GM06990 (cell line): Measurements from ENCODE around the gene UBLCP1.
"Not testable (repeated sequence)": the region's sequence is repeated elsewhere in the genome, so short reads cannot be mapped to it uniquely, and the experiment has no call there.

Source experiments
- DNase-seq: peaks from one replicate; pipeline ENCODE4 v3.0.0-alpha.2; 2011; ENCODE audit not compliant: insufficient read length; ENCODE audit errors: extremely low read depth
- H3K27me3 ChIP-seq: replicated peaks from 2 replicates; pipeline ENCODE4 v1.6.0; 2011; ENCODE audit warnings: low read length; ENCODE audit not compliant: control insufficient read depth, insufficient read depth
- H3K36me3 ChIP-seq: 2 replicates; pipeline ENCODE4 v1.5.1; 2011; ENCODE audit warnings: low read length; ENCODE audit not compliant: control insufficient read depth, insufficient read depth
- H3K4me3 ChIP-seq: replicated peaks from 2 replicates; pipeline ENCODE4 v1.5.1; 2011; ENCODE audit warnings: low read depth, mild to moderate bottlenecking, control low read depth, low read length
- CTCF ChIP-seq: IDR thresholded peaks from 2 replicates; pipeline ENCODE4 v1.5.1; 2011; ENCODE audit warnings: low read length, control low read depth, mild to moderate bottlenecking, inconsistent platforms; ENCODE audit not compliant: insufficient read depth, poor library complexity, severe bottlenecking

The UBLCP1 gene

DNA sequence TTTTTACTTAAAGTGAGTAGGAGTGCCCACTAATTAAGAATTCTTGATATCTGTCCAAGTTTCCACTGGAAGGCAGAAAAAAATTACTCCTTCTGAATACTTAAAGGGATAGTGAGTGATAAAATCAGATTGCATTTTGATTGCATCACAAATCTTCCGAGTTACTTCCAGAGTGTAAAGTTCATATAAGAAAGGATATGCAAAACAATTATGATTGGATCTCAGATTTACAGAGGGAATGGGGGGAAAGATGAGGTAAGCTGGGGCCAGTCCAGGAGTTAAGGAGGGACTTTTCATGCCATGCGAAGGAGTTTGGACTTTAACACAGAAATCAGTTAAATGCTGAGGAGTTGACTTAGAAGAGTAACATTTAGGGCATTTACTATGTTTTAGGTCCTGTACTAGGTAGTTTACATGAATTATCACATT, 44.5 kb upstream of the UBLCP1 start:
- Histone ChIP-seq H3K4me3 (no peak overlapping the region), H3K36me3 (no peaks in the 10 kb centered on the region), H3K27me3 (no peaks in the 10 kb centered on the region)
- TF ChIP-seq CTCF, result no peak
- no peak for DNase-seq

- H3K27me3 ChIP-seq, result no peaks in the 10 kb centered on the region
- DNase-seq, result no peak
- no peak for TF ChIP-seq CTCF
Observed at GRCh38 chr5:159220206-159220605, 42.9 kb upstream of the UBLCP1 start.

GRCh38 chr5:159223469-159223868, 39.6 kb upstream of the UBLCP1 start:
- no peak for DNase-seq
- Histone ChIP-seq H3K27me3 (no peaks in the 10 kb centered on the region), H3K36me3 (no peaks in the 10 kb centered on the region), H3K4me3 (no peak overlapping the region)
- TF ChIP-seq CTCF, result no peak

More at GRCh38 chr5:159220206-159220605, 42.9 kb upstream of the UBLCP1 start:
- Histone ChIP-seq H3K4me3 (no peak overlapping the region), H3K36me3 (no peaks in the 10 kb centered on the region)

DNA sequence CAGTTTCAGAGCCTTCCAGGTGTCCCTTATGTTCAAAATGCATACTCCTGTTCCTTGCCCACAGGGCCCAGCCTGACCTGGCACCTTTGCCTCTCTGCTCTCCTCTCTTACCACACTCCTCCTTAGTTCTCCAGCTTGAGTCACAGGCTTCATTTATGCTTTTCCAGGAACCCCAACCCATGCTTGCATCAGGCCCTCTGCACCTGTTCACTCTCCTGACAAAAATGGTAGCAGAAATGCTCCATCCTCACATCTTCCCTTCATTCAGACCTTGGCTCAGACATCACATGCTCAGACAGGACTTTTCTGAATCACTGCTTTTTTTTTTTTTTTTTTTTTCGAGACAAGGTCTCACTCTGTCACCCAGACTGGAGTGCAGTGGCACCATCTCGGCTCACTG, 38.6 kb upstream of the UBLCP1 start:
- Histone ChIP-seq H3K4me3 (no peak overlapping the region), H3K27me3 (no peaks in the 10 kb centered on the region), H3K36me3 (no peaks in the 10 kb centered on the region)
- TF ChIP-seq CTCF, result no peak
- no peak for DNase-seq

DNA sequence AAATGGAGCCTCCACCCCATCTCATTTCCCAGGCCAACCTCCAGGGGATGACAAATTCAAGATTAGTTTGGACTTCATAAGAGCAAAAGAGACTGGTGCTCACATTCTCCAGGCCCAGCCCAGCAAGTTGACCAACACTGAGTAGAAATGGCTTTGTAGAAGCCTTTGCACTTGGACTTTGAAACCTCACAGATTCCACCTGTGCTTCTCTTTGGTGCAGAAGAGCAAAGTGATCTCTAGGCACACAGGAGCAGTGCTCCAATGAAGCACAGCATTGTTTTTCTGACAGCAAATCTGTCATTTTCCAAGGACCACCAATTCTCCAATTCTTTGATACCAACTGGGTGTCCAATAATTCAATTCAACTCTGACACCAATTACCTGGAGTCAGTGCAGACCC, 36.6 kb upstream of the UBLCP1 start:
- TF ChIP-seq CTCF, result no peak
- DNase-seq, result no peak
- Histone ChIP-seq H3K4me3 (no peak overlapping the region), H3K27me3 (no peaks in the 10 kb centered on the region), H3K36me3 (no peaks in the 10 kb centered on the region)

DNA sequence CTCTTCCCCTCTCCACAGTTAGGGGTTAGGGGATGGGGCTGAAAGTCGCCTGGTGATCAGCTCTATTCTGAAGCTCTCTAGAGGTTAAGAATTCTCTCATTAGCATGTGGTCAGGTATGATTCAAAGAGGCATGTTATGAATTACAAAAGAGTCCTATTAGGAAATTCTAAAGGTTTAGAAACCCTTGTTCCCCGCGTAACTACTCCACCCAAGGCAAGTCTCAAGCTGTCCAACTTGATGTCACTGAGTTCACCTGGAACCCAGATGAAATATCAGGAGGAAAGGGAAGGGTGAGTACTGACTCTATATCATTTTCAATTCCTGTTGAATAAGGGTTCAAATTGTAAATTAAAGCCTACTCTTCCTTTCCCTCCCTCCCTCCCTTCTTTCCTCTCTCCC, 35.6 kb upstream of the UBLCP1 start:
- no peak overlapping the region for H3K4me3 ChIP-seq
- H3K36me3 ChIP-seq, result no peaks in the 10 kb centered on the region
- TF ChIP-seq CTCF, result no peak
- H3K27me3 ChIP-seq, result no peaks in the 10 kb centered on the region
- no peak for DNase-seq

DNA sequence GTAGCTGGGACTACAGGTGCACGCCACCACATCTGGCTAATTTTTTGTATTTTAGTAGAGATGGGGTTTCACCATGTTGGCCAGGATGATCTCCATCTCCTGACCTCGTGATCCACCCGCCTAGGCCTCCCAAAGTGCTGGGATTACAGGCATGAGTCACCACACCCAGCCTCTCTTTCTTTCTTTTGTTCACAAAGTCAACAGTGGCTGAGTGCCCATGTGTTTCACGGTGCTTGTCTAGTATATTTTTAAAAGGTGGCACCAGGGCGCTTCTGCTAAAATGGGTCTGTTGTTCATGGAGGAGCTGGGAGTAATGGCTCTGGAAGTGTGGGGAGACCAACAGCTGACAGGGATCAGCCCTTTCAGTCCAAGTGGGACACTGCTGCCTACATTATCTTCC, 35.0 kb upstream of the UBLCP1 start:
- not testable (repeated sequence) for H3K4me3 ChIP-seq, DNase-seq, H3K27me3 ChIP-seq, H3K36me3 ChIP-seq
